Measurements from ENCODE around the gene OR8B12.

OR8B12 gene, protein sequence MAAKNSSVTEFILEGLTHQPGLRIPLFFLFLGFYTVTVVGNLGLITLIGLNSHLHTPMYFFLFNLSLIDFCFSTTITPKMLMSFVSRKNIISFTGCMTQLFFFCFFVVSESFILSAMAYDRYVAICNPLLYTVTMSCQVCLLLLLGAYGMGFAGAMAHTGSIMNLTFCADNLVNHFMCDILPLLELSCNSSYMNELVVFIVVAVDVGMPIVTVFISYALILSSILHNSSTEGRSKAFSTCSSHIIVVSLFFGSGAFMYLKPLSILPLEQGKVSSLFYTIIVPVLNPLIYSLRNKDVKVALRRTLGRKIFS

GRCh38 chr11:124543554-124543953 is at the start of gene OR8B12:
OR8B12 (minus strand) TSS chr11:124543654; CDS start chr11:124543654, 0 bp downstream.
- DNase-seq: no peak
- in situ Hi-C loops (cut with HindIII; ENCODE audit: low pct_ligation_motif_present, low pct_unique_long_range_greater_than_20kb, low sequenced_read_pairs): no loop called here

GRCh38 chr11:124592627-124593026 is 49.2 kb upstream of the OR8B12 start:
- in situ Hi-C loops (cut with HindIII; ENCODE audit: low pct_ligation_motif_present, low pct_unique_long_range_greater_than_20kb, low sequenced_read_pairs): loop anchor here (25.0 kb wide), 1 partner anchor 155 kb away; the partner anchor contains the start of gene OR8B8
- DNase-seq: no peak

- in situ Hi-C loops (cut with HindIII; ENCODE audit: low pct_ligation_motif_present, low pct_unique_long_range_greater_than_20kb, low sequenced_read_pairs): loop anchor here (25.0 kb wide), 1 partner anchor 154 kb away; the partner anchor contains the start of gene OR8B8
- DNase-seq: no peak
Observed at GRCh38 chr11:124591430-124591829, 48.0 kb upstream of the OR8B12 start.

DNA sequence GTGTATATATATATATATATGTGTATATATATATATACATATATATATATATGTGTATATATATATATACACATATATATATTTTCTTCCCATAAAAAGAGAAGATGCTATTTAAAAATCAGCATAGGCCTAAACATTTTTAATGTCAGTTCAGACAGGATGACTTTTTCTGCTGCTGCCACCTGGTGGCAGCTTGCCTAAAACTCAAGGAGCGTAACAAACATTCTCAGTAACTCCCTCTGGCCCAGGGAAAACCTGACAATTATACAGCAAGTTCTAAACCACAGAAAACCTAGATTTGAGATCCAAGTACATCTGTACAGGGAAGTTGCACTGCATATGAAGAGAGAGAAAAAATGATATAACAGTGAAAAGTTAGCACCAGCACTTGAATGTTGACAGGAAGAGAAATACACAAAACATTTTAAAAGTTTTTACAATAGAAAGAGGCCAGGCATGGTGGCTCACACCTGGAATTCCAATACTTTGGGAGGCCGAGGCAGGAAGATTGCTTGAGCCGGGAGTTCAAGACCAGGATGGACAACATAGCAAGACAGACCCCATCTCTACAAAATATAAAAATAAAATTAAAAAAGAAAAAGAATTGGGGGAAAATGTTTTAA is 42.9 kb upstream of the OR8B12 start:
- DNase-seq: peak; percentile 55
- in situ Hi-C loops (cut with HindIII; ENCODE audit: low pct_ligation_motif_present, low pct_unique_long_range_greater_than_20kb, low sequenced_read_pairs): loop anchor here (25.0 kb wide), 1 partner anchor 149 kb away; the partner anchor contains the start of gene OR8B8

GRCh38 chr11:124584681-124585372 is 41.4 kb upstream of the OR8B12 start:
- no peak for DNase-seq
- in situ Hi-C loops (cut with HindIII; ENCODE audit: low pct_ligation_motif_present, low pct_unique_long_range_greater_than_20kb, low sequenced_read_pairs): loop anchor here (25.0 kb wide), 1 partner anchor 148 kb away; the partner anchor contains the start of gene OR8B8

DNA sequence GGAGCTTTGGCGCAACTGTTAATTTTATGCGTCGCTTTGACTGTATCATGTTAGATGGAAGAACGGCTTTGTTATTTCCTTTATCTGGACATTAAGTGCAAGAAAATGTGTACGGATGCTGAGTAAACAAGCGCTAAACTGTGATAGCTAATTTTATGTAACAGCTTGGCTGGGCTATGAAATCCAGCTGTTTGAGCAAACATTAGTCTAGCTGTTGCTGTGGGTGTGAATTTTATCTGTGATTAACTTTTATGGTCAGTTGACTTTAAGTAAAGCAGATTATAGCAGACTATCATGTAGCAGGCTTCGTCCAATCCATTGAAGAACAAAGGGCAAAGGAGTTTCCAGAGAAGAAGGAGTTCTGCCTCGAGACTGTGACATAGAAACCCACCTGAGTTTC is 40.3 kb upstream of the OR8B12 start:
- in situ Hi-C loops (cut with HindIII; ENCODE audit: low pct_ligation_motif_present, low pct_unique_long_range_greater_than_20kb, low sequenced_read_pairs): loop anchor here (25.0 kb wide), 1 partner anchor 146 kb away; the partner anchor contains the start of gene OR8B8
- no peak for DNase-seq

DNA sequence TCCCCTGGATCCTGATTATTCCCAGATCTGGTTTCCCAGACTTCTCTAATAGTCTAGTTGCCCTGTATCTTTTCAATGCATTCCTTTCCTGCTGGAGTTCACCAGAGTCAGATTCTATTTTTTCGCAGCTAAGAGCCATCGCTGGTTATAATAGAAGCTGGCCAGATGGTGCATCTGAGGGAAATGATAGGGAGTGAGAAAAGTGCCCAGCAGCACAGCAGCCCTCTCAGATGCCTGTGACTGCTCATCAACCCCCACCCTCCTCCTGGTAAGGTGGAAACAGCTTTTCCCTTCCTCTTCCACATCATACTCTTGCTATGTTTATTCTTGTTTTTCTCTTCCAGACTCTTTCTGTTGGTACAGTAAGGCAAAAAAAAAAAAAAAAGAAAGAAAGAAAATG is 39.1 kb upstream of the OR8B12 start:
- in situ Hi-C loops (cut with HindIII; ENCODE audit: low pct_ligation_motif_present, low pct_unique_long_range_greater_than_20kb, low sequenced_read_pairs): loop anchor here (25.0 kb wide), 1 partner anchor 145 kb away; the partner anchor contains the start of gene OR8B8
- DNase-seq: no peak

- in situ Hi-C loops (cut with HindIII; ENCODE audit: low pct_ligation_motif_present, low pct_unique_long_range_greater_than_20kb, low sequenced_read_pairs): loop anchor here (25.0 kb wide), 1 partner anchor 145 kb away; the partner anchor contains the start of gene OR8B8
- no peak for DNase-seq
Observed at GRCh38 chr11:124581817-124582216, 38.4 kb upstream of the OR8B12 start.

DNA sequence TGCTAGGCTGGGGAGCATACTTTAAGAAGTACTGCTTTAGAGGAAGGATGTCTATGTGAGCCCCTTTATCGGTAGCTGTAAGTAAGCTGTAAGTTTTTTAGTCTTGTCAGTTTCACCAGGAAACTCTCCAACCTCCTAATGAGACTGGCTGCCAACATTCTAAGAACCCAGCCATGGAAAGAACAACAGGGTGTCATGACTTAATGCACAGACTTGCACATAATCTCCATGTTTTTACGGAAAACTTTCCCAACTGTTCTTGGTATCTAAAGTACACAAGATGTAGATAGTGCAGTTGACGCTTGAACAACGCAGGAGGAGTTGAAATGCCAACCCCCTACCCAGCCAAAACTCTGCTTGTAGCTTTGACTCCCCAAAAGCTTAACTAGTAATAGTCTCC is 35.3 kb upstream of the OR8B12 start:
- in situ Hi-C loops (cut with HindIII; ENCODE audit: low pct_ligation_motif_present, low pct_unique_long_range_greater_than_20kb, low sequenced_read_pairs): loop anchor here (25.0 kb wide), 1 partner anchor 141 kb away; the partner anchor contains the start of gene OR8B8

DNA sequence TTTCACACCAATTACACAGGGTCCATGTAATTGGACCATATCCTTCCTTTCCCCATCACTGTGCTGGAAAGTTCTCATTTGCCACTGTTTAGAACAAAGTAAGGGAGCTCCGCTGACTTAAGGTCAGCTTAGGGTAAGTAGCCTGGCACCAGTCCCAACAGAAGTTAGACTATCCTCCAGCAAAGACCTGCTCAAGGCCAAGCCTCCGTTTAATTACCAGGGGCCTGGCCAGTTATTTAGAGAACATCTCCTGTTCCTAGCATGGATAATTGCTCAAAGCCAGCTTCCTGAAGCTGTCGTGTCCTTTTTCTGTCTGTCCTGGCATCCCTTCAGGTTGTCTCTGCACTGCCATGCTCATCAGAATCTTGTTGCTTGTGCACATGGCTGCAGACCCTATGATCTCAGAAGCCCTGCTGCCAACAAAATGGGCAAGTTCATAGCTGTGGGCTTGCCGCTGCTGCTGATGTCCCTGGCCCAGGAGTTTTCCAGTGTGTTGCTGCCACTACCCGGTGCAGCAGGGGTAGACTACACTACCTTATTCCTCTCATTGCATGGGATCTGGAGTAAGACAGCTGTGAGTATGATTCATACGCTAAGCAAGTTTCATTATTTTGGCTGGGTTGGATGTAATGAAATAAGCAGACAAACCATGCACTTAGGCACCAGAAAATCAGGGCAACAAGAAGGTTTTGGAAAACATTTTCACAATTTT is 34.4 kb upstream of the OR8B12 start:
- no peak for DNase-seq
- in situ Hi-C loops (cut with HindIII; ENCODE audit: low pct_ligation_motif_present, low pct_unique_long_range_greater_than_20kb, low sequenced_read_pairs): loop anchor here (25.0 kb wide), 1 partner anchor 141 kb away; the partner anchor contains the start of gene OR8B8

More for the DNA sequence above, 35.3 kb upstream of the OR8B12 start:
- DNase-seq: no peak

GRCh38 chr11:124570160-124570559 is 26.7 kb upstream of the OR8B12 start:
- in situ Hi-C loops (cut with HindIII; ENCODE audit: low pct_ligation_motif_present, low pct_unique_long_range_greater_than_20kb, low sequenced_read_pairs): no loop called here
- no peak for DNase-seq

DNA sequence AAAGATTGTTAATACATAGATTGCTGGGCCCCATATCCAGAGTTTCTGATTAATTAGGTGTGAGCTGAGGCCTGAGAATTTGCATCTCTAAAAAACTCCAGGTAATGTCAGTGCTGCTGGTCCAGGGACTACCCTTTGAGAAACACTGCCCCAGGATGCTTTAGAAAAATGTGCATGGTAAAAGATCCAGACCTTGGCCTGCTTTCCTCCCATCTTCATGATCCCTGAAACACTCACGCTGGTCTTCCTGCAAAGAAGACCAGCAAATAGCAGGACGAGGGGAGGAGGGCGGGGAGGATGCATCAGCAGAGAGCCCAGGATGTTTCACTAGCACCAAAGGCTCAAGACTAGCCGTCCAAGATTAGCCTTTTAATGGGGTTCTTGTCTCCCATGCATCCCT is 26.2 kb upstream of the OR8B12 start, which contains the start of gene OR8A1:
Gene OR8A1, plus strand, starts transcription at position 301 of the 400 bp plus-strand sequence. CDS start 123 bp downstream, outside the sequence.
- in situ Hi-C loops (cut with HindIII; ENCODE audit: low pct_ligation_motif_present, low pct_unique_long_range_greater_than_20kb, low sequenced_read_pairs): no loop called here
- DNase-seq: no peak

DNA sequence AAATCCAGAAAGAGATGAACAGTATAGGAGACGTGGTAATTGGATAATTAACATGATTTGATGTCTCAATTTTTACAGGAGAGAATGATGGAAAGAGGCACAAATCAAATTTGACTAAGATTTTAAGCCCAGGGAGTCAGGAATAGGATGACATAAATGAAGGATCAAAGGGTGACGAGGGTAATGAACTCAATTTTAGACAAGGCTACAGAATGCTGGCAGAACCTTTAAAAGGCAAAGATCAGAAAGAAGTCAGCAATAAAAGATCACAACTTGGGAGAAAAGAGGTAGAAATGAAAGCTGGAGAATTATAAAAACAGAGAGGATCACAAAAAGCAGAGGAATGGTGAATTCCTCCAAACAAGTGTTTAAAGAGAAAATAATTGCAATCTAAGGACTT is 13.4 kb upstream of the OR8B12 start:
- no peak for DNase-seq
- in situ Hi-C loops (cut with HindIII; ENCODE audit: low pct_ligation_motif_present, low pct_unique_long_range_greater_than_20kb, low sequenced_read_pairs): no loop called here

DNA sequence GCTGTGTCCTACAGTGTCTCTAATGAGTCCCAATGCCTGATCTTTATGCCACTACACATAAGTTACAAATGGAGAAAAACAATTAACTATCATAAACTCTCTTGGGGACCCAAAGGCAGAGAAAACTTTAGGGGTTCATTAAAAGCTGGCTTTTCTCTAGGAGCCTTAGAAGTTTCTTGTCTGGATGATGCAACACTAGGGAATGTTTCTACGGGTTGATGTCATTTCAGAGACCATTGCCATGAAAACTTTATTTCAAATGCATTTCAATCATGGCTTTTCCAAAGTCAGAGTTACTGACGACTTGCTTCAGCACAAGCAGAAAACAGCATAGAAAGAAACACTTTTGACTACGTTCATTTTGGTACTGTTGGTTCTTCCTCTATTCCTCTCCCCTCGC is 8.5 kb upstream of the OR8B12 start:
- DNase-seq: no peak
- in situ Hi-C loops (cut with HindIII; ENCODE audit: low pct_ligation_motif_present, low pct_unique_long_range_greater_than_20kb, low sequenced_read_pairs): no loop called here

DNA sequence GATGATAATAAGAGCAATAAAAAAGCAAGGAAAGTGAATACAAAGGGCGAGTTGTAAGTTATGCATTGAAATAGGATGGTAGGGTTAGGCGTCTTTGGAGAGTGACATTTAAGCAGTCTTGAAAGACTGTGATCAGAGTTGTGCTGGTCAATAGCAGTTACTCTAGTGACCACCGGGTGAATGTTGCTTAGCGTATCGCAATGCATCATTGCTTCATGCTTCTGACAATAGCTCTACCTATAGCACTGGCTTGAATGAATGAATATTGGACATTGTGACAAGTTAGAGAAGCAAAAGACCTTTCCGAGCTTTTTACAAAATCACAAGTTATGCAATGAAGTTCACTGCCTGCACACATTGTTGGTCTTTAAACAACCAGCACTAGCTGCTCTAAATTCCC is 7.7 kb upstream of the OR8B12 start:
- in situ Hi-C loops (cut with HindIII; ENCODE audit: low pct_ligation_motif_present, low pct_unique_long_range_greater_than_20kb, low sequenced_read_pairs): no loop called here

DNA sequence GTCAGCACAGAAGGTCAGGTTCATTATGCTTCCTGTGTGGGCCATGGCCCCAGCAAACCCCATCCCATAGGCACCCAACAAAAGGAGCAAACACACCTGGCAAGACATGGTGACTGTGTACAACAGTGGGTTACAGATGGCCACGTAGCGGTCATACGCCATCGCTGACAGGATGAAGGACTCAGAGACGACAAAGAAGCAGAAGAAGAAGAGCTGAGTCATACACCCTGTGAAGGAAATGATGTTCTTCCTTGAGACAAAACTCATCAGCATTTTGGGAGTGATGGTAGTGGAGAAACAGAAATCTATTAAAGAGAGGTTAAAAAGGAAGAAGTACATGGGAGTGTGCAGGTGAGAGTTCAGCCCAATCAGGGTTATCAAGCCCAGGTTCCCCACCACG is 309 bp downstream of the OR8B12 start:
- in situ Hi-C loops (cut with HindIII; ENCODE audit: low pct_ligation_motif_present, low pct_unique_long_range_greater_than_20kb, low sequenced_read_pairs): no loop called here
- no peak for DNase-seq

More for the DNA sequence above, 7.7 kb upstream of the OR8B12 start:
- no peak for DNase-seq

DNA sequence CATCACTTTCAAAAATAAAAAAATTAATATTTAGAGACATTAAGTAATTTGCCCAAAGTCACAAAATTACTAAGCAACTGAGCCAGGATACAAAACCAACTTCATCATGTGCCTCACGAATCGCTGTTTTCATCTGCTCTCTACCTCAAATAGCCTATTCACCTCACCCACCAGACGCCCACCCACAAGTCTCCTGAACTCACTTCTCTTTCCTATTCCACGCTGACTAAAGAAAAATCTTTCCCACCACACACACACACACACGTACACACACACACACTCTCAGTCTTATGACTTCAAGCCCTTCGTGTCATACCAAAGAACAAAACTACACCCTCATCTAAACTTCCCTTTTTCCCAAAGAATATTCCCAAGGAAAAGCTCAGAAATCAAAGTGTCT is 2.2 kb downstream of the OR8B12 start:
- in situ Hi-C loops (cut with HindIII; ENCODE audit: low pct_ligation_motif_present, low pct_unique_long_range_greater_than_20kb, low sequenced_read_pairs): no loop called here
- no peak for DNase-seq

DNA sequence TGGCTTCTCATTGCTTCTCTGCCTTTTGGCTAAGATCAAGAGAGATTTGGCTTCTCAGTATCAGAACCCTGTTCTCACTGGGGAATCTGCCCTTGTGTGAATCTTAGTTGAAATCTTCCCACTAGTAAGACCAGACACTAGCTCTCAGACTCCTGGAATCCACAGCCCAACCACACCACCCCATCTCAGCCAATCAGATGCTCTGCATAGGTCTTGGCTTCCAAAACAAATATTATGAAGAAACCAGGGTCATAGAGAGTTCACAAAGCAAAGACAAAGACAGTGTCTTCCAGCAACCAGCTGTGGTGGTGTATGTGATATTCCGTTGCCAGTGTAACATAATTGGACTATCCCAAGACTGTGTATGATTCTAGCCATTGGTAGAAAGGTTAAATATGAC is 5.4 kb downstream of the OR8B12 start:
- DNase-seq: no peak
- in situ Hi-C loops (cut with HindIII; ENCODE audit: low pct_ligation_motif_present, low pct_unique_long_range_greater_than_20kb, low sequenced_read_pairs): no loop called here

Data from ACHN (cell line).